Uterus (tissue), 4 donors: ENCODE results near the gene ZCCHC8. TPM values are rescaled to one million over a fixed set of nuclear protein-coding genes. Genes with fewer than 3 reads are reported as not detected.
A peak's percentile ranks its signal among the peaks of the same experiment; 100 is the strongest.
"Not testable (repeated sequence)": the region's sequence is repeated elsewhere in the genome, so short reads cannot be mapped to it uniquely, and the experiment has no call there.

Experiments
- DNase-seq, 2 donors: peaks; one replicate each; pipeline ENCODE4 v3.0.0-alpha.2; 2019 to 2020
- H3K27ac ChIP-seq, 2 donors: fragments of 200-600 bp; sonication (generic); 1 replicate in 1 of 2; 2 replicates in 1 of 2; pipeline ENCODE4 v1.5.1; 2016 to 2018
- H3K27me3 ChIP-seq, 2 donors: fragments of 200-600 bp; sonication (generic); one replicate each; pipeline ENCODE4 v1.5.1; 2018 to 2019; ENCODE audit warnings: control low read depth in 1 of 2
- H3K36me3 ChIP-seq, 2 donors: fragments of 200-600 bp; sonication (generic); one replicate each; pipeline ENCODE4 v1.5.1; 2019; ENCODE audit warnings: control low read depth in 1 of 2
- H3K4me1 ChIP-seq, 2 donors: fragments of 200-600 bp; sonication (generic); one replicate each; pipeline ENCODE4 v1.5.1; 2018 to 2019; ENCODE audit warnings: control low read depth in 1 of 2
- H3K4me3 ChIP-seq, 2 donors: fragments of 200-600 bp; sonication (generic); 1 replicate in 1 of 2; 2 replicates in 1 of 2; pipeline ENCODE4 v1.5.1; 2018 to 2019; ENCODE audit warnings: mild to moderate bottlenecking in 1 of 2
- H3K9me3 ChIP-seq, 2 donors: fragments of 200-600 bp; sonication (generic); one replicate each; pipeline ENCODE4 v1.5.1; 2019; ENCODE audit warnings: control low read depth in 1 of 2
- POLR2A ChIP-seq, 2 donors: fragments of 450-650 bp; IDR thresholded peaks; one replicate each; pipeline ENCODE4 v1.6.1; 2016; ENCODE audit warnings: antibody characterized with exemption in 2 of 2, mild to moderate bottlenecking in 1 of 2, moderate library complexity in 1 of 2
- intact Hi-C: fragments of 100-400 bp; cut with DNase I; formaldehyde crosslinking; loops from one replicate; pipeline ENCODE4 v1.15.1; 2023; ENCODE audit warnings: low total_unique reads
- total RNA-seq, 4 donors: library from RNA; depleted of rRNA in 3 of 4; stranded (reverse); fragments of >200 nt in 3 of 4; gene quantifications; one replicate each; pipeline versions ENCODE4 v1.1.0 to v1.2.4, GENCODE V29; 2014 to 2023
- TF ChIP-seq, protein P1 (sequence below), 4 experiments: fragments of 200-600 bp in 2 of 4; fragments of 450-650 bp in 2 of 4; sonication (generic) in 2 of 4; IDR thresholded peaks; one replicate each; pipeline ENCODE4 v1.5.1; 2016 to 2019; ENCODE audit warnings: antibody characterized with exemption in 4 of 4, mild to moderate bottlenecking in 2 of 4, moderate library complexity in 1 of 4
- donor health status: DM: yes; HTN: yes; CAD: no.

Gene ZCCHC8
- total RNA-seq, 4 donors from 2014 or later: 13.5 to 43.3 (median 25.8) TPM

DNA sequence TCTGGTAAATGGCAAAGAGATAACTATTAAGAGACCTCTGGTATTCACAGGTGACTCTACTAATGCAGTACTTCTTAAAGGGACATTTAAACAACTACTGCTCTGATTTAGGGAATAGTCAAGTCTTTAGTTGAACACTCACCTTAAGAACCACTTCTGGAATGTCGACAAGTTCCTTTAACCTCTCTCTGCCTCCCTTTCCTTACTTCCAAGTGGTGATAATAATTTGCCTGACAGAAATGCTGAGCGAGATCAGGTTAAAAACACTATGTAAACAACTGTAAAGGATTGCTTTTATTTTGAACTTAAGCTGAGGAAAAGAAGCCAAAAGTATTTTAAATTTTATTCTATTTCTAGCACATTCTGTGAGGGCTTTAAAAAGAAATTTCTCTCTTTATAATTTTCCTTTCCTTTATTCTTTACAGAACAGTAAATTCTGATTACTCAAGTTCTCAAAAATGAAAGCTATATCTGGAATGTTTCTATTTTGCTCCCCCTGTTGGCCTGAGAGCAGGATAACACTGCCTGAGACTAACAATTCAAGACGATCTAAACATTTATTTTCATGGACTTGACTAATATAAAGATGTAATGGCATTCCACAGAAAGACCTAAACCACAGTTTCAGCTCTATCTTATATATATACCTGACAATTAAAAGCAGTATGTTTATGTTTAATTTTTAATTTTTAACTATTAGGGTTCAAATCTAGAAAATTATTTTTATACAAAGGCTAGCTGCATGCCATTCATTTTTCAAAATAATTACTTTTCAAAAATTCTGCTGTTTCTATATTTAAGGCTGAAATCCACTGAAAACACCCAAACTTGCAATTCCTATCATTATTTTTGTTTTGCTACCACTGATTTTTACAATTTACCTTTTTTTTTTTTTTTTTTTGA is 29.2 kb downstream of the ZCCHC8 start:
- Histone ChIP-seq H3K4me1 (peaks cover 0 to 9% of the 10 kb centered on the region in 2 donors), H3K4me3 (no peak overlapping the region), H3K36me3 (no peaks in the 10 kb centered on the region), H3K9me3 (no peaks in the 10 kb centered on the region), H3K27me3 (no peaks in the 10 kb centered on the region), H3K27ac (peak overlapping the region; percentile 64 to 86)
- DNase-seq: peak in 1 of 2 donors; percentile 18
- TF ChIP-seq, protein P1, sequence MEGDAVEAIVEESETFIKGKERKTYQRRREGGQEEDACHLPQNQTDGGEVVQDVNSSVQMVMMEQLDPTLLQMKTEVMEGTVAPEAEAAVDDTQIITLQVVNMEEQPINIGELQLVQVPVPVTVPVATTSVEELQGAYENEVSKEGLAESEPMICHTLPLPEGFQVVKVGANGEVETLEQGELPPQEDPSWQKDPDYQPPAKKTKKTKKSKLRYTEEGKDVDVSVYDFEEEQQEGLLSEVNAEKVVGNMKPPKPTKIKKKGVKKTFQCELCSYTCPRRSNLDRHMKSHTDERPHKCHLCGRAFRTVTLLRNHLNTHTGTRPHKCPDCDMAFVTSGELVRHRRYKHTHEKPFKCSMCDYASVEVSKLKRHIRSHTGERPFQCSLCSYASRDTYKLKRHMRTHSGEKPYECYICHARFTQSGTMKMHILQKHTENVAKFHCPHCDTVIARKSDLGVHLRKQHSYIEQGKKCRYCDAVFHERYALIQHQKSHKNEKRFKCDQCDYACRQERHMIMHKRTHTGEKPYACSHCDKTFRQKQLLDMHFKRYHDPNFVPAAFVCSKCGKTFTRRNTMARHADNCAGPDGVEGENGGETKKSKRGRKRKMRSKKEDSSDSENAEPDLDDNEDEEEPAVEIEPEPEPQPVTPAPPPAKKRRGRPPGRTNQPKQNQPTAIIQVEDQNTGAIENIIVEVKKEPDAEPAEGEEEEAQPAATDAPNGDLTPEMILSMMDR (IDR thresholded peaks at IDR 0.05): peak; percentile 71 to 88 (median 82)
- TF ChIP-seq POLR2A (IDR thresholded peaks at IDR 0.05): no peak
- intact Hi-C loops: loop anchor here (10.0 kb wide), 1 partner anchor 77 kb away; no protein-coding TSS in a partner anchor

DNA sequence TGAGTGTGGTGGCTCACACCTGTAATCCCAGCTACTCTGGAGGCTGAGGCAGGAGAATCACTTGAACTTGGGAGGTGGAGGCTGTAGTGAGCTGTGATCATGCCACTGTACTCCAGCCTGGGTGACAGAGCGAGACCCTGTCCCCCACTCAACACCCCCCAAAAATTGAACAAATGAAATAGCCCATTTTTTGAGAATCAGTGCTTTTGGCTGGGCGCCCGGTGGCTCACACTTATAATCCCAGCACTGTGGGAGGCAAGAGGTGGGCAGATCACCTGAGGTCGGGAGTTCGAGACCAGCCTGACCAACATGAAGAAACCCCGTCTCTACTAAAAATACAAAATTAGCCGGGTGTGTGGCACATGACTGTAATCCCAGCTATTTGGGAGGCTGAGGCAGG is 30.2 kb downstream of the ZCCHC8 start:
- H3K27ac ChIP-seq: peak overlapping the region; percentile 64 to 86

DNA sequence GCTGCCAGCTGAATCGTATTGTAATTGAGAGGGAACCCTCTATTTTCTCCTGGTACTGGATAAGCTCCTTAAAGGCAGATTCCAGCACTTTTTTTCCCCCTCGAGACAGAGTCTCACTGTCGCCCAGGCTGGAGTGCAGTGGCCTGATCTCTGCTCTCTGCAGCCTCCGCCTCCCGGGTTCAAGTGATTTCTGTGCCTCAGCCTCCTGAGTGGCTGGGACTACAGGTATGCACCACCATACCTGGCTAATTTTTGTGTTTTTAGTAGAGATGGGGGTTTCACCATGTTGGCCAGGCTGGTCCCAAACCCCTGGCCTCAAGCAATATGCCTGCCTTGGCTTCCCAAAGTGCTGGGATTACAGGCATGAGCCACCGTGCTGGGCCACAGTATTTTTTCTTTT is 30.9 kb downstream of the ZCCHC8 start:
- not testable (repeated sequence) for H3K27me3 ChIP-seq, H3K9me3 ChIP-seq, H3K4me1 ChIP-seq, H3K4me3 ChIP-seq, H3K36me3 ChIP-seq, H3K27ac ChIP-seq
- intact Hi-C loops: loop anchor here (10.0 kb wide), 1 partner anchor 75 kb away; no protein-coding TSS in a partner anchor
- DNase-seq: peak in 1 of 2 donors; percentile 1

More for the DNA sequence above, 30.2 kb downstream of the ZCCHC8 start:
- not testable (repeated sequence) for H3K27me3 ChIP-seq, H3K9me3 ChIP-seq, H3K4me3 ChIP-seq, H3K36me3 ChIP-seq, H3K4me1 ChIP-seq
- peak in 1 of 2 donors; percentile 15 for DNase-seq
- intact Hi-C loops: loop anchor here (10.0 kb wide), 1 partner anchor 76 kb away; no protein-coding TSS in a partner anchor

DNA sequence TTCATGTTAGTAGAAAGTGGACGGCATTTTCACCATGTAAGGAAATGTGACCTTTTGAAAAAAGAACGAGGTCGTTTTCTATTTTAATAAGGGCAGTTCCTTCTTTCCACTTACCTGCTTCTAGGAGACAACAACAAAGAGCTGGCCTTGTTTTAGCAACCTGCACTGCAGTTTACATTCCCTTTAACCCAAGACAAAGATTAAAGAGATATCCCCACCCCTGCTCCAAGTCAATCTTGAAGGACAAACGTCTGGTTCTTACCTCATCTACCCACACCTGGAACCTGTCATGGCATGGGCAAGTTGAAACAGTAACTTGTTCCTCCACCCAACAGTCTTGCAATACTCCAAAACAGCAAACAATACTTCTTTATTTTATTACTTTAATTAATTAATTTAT is 32.7 kb downstream of the ZCCHC8 start:
- TF ChIP-seq POLR2A (IDR thresholded peaks at IDR 0.05): no peak
- TF ChIP-seq, protein P1 (IDR thresholded peaks at IDR 0.05): no peak
- intact Hi-C loops: no loop called here
- no peak for DNase-seq
- no peak overlapping the region for H3K4me3 ChIP-seq
- H3K36me3 ChIP-seq: no peaks in the 10 kb centered on the region
- no peak overlapping the region for H3K27ac ChIP-seq
- H3K27me3 ChIP-seq: no peaks in the 10 kb centered on the region
- H3K4me1 ChIP-seq: peaks cover 0 to 9% of the 10 kb centered on the region in 2 donors
- H3K9me3 ChIP-seq: no peaks in the 10 kb centered on the region

DNA sequence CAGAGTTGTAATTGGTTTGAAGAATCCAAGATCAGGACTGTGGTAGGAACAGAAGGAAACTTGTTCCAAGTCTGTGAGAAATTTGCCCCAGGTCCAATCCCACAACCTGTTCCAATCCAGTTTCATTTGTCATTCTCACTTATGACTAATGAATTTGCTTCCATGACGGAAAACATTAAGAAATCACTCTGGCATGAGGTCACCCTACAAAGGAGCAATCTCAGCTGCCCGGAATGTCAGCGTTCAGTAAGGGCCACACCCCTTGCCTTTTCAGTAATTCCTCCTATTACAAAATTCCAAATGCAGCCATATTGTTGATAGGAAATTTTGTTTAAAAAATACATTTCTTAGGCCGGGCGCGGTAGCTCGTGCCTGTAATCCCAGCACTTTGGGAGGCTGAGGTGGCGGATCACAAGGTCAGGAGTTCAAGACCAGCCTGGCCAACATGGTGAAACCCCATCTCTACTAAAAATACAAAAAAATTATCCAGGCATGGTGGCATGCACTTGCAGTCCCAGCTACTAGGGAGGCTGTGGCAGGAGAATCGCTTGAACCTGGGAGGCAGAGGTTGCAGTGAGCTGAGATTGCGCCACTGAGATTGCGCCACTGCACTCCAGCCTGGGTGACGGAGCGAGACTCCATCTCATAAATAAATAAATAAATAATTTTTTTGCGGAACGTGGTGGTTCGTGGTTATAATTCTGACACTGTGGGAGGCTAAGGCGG is 36.3 kb downstream of the ZCCHC8 start:
- H3K36me3 ChIP-seq, H3K9me3 ChIP-seq, H3K4me1 ChIP-seq, H3K27ac ChIP-seq, H3K4me3 ChIP-seq, H3K27me3 ChIP-seq, intact Hi-C loops: not testable (repeated sequence)
- DNase-seq: peak; percentile 17 to 25

DNA sequence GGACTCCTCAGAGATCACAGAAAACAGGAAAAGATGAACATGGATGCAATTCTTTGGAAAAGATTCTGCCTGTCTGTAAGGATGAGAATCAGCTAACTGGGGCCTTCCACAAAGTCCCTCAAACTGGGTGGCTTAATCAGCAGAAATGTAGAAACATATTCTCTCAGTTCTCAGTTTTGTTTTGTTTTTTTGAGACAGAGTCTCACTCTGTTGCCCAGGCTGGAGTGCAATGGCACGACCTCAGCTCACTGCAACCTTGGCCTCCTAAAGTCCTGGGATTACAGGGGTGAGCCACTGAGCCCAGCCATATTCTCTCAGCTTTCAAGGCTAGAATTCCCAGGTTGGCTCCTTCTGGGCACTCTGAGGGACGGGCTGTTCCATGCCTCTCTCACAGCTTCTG is 40.1 kb downstream of the ZCCHC8 start:
- DNase-seq: no peak
- H3K27me3 ChIP-seq: no peaks in the 10 kb centered on the region
- H3K27ac ChIP-seq: no peak overlapping the region
- TF ChIP-seq, protein P1 (IDR thresholded peaks at IDR 0.05): no peak
- no peak for TF ChIP-seq POLR2A (IDR thresholded peaks at IDR 0.05)
- H3K4me1 ChIP-seq: no peaks in the 10 kb centered on the region
- H3K9me3 ChIP-seq: no peaks in the 10 kb centered on the region
- intact Hi-C loops: no loop called here
- H3K36me3 ChIP-seq: no peaks in the 10 kb centered on the region
- H3K4me3 ChIP-seq: no peak overlapping the region
